MM.1S (cell line): ENCODE results near the gene NRG2.

ENCODE experiments used
- DNase-seq: peaks from one replicate; pipeline ENCODE4 v3.0.0-alpha.2; 2015
- H2AFZ ChIP-seq: fragments of 300-600 bp; sonication (generic); 2 replicates; pipeline ENCODE4 v1.6.0; 2016; ENCODE audit warnings: antibody characterized with exemption, low read length
- H3F3A ChIP-seq: fragments of 300-600 bp; sonication (generic); 2 replicates; pipeline ENCODE4 v1.6.1; 2016; ENCODE audit warnings: mild to moderate bottlenecking, antibody characterized with exemption, low read length, moderate library complexity, mixed read lengths; ENCODE audit not compliant: insufficient read depth
- H3K27ac ChIP-seq: fragments of 300-600 bp; sonication (generic); 2 replicates; pipeline ENCODE4 v1.5.1; 2016; ENCODE audit warnings: mild to moderate bottlenecking, low read length
- H3K27me3 ChIP-seq: fragments of 300-600 bp; sonication (generic); replicated peaks from 2 replicates; pipeline ENCODE4 v1.6.0; 2016; ENCODE audit warnings: low read length; ENCODE audit not compliant: insufficient read depth
- H3K36me3 ChIP-seq: fragments of 300-600 bp; sonication (generic); replicated peaks from 2 replicates; pipeline ENCODE4 v1.6.1; 2016; ENCODE audit warnings: mild to moderate bottlenecking, low read length, mixed read lengths; ENCODE audit not compliant: insufficient read depth
- H3K4me1 ChIP-seq: fragments of 300-600 bp; sonication (generic); 2 replicates; pipeline ENCODE4 v1.6.1; 2016; ENCODE audit warnings: low read length, mixed read lengths
- H3K4me2 ChIP-seq: fragments of 300-600 bp; sonication (generic); 2 replicates; pipeline ENCODE4 v1.6.0; 2016; ENCODE audit warnings: low read depth, low read length
- H3K4me3 ChIP-seq: fragments of 300-600 bp; sonication (generic); 2 replicates; pipeline ENCODE4 v1.5.1; 2016; ENCODE audit warnings: low read length, mixed read lengths
- H3K79me2 ChIP-seq: fragments of 300-600 bp; sonication (generic); 2 replicates; pipeline ENCODE4 v1.6.1; 2016; ENCODE audit warnings: mixed run types, low read length, mixed read lengths
- H3K9ac ChIP-seq: fragments of 300-600 bp; sonication (generic); 2 replicates; pipeline ENCODE4 v1.6.1; 2016; ENCODE audit warnings: low read length, mixed read lengths
- H3K9me2 ChIP-seq: fragments of 300-600 bp; sonication (generic); replicated peaks from 2 replicates; pipeline ENCODE4 v1.6.1; 2016; ENCODE audit warnings: mild to moderate bottlenecking, low read length, mixed read lengths; ENCODE audit not compliant: insufficient read depth
- H3K9me3 ChIP-seq: fragments of 300-600 bp; sonication (generic); replicated peaks from 2 replicates; pipeline ENCODE4 v1.6.1; 2016; ENCODE audit warnings: mild to moderate bottlenecking, low read length, mixed read lengths; ENCODE audit not compliant: insufficient read depth
- H4K20me1 ChIP-seq: fragments of 300-600 bp; sonication (generic); 2 replicates; pipeline ENCODE4 v1.6.1; 2016; ENCODE audit warnings: mild to moderate bottlenecking, low read length, moderate library complexity, mixed read lengths; ENCODE audit not compliant: insufficient read depth
- EZH2 ChIP-seq: fragments of 300-600 bp; sonication (generic); optimal IDR thresholded peaks from 2 replicates; pipeline ENCODE3; 2017; ENCODE audit warnings: low read depth, mild to moderate bottlenecking, antibody characterized with exemption, low read length, mixed read lengths
- EZH2phosphoT487 ChIP-seq: fragments of 300-600 bp; sonication (generic); IDR thresholded peaks from 2 replicates; pipeline ENCODE4 v1.6.1; 2018; ENCODE audit warnings: antibody characterized with exemption, low read length
- TF ChIP-seq, protein P1 (sequence below): fragments of 300-600 bp; sonication (generic); IDR thresholded peaks from 2 replicates; pipeline ENCODE4 v1.5.1; 2016; ENCODE audit warnings: antibody characterized with exemption, low read length, mixed read lengths

The NRG2 gene

DNA sequence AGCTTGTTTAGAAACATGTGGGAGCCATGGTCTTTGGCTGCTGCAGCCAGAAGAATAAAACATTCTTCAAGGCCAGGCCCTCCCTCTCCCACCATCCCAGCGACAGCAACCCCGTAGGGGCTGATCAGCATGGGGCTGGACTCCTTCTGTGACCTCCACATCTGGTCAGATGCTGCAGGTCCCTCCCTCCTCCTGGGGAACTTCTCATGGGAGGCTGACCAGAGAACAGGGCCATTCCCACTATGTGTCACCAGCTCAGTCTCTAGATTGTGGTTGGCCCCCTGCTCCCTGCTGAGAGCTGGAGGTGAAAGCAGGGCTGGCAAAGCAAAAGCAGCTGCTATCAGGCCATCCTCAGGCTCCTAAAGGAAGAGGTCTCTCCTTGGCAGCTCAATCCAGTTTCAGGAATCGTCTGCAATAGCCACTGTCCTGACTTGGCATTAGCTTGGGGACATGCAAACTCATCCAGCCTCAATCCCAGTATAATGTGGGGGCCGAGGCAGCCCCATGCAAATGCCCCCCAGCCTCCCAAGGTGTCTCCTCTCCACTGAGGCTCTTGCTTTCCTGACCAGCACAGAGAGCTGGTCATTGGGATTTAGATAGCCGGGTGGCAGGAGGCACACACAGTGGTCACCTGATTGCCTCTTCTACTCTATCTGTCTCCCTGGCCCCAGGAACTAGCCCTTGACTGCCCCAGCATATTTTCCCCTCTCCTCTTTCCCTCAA lies 81.5 kb downstream of the NRG2 start:
- no peak overlapping the region for H3K4me2 ChIP-seq
- no peaks in the 10 kb centered on the region for H3K27me3 ChIP-seq
- no peaks in the 10 kb centered on the region for H3K9me3 ChIP-seq
- H4K20me1 ChIP-seq, result no peaks in the 10 kb centered on the region
- no peaks in the 10 kb centered on the region for H3F3A ChIP-seq
- H3K9ac ChIP-seq, result no peak overlapping the region
- H3K9me2 ChIP-seq, result no peaks in the 10 kb centered on the region
- no peak overlapping the region for H3K4me3 ChIP-seq
- TF ChIP-seq EZH2phosphoT487 (no peak), EZH2 (no peak)
- TF ChIP-seq, protein P1, sequence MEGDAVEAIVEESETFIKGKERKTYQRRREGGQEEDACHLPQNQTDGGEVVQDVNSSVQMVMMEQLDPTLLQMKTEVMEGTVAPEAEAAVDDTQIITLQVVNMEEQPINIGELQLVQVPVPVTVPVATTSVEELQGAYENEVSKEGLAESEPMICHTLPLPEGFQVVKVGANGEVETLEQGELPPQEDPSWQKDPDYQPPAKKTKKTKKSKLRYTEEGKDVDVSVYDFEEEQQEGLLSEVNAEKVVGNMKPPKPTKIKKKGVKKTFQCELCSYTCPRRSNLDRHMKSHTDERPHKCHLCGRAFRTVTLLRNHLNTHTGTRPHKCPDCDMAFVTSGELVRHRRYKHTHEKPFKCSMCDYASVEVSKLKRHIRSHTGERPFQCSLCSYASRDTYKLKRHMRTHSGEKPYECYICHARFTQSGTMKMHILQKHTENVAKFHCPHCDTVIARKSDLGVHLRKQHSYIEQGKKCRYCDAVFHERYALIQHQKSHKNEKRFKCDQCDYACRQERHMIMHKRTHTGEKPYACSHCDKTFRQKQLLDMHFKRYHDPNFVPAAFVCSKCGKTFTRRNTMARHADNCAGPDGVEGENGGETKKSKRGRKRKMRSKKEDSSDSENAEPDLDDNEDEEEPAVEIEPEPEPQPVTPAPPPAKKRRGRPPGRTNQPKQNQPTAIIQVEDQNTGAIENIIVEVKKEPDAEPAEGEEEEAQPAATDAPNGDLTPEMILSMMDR, result no peak
- DNase-seq, result no peak
- H3K79me2 ChIP-seq, result no peaks in the 10 kb centered on the region
- no peaks in the 10 kb centered on the region for H3K36me3 ChIP-seq
- H2AFZ ChIP-seq, result no peak overlapping the region
- no peak overlapping the region for H3K27ac ChIP-seq
- 0 out of 2 replicates have a peak, but pooled peaks cover 5% of the 10 kb centered on the region for H3K4me1 ChIP-seq

DNA sequence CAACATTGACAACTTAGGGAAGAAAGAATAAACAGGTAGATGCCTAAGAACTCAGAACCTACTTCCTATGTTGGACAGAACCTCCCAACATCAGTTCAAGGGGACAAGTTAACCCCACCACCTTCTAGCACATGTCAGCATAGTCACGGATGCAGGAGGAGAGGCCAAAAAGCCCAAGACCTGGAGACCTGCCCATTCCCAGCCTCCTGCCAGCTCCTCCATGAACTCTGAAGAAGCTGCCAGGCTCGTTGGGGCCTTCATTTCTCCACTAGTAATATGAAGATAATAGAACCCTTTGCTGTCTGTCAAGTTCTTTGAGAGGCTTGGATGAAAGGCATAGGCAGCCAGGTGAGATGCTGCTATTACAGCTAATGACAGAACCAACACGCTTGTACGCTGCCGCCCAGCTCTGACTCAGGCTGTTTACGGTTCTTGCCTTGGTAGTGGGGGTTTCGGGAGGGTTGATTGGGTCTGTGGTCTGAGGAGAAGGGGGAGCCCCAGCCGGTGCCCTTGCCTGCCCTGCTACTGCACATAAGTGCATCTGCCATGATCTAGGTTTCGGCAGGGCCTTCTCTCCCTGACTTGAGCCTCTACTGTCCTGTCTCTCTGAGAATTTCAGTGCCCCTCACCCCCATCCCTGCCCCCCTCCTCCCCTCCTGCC lies 82.2 kb downstream of the NRG2 start:
- Histone ChIP-seq H3K9ac (no peak overlapping the region), H3K9me3 (no peaks in the 10 kb centered on the region), H3K27me3 (no peaks in the 10 kb centered on the region), H3K4me3 (no peak overlapping the region), H4K20me1 (no peaks in the 10 kb centered on the region), H3K4me1 (0 out of 2 replicates have a peak, but pooled peaks cover 5% of the 10 kb centered on the region), H3K36me3 (no peaks in the 10 kb centered on the region), H3K79me2 (no peaks in the 10 kb centered on the region), H3K4me2 (no peak overlapping the region), H2AFZ (no peak overlapping the region), H3F3A (no peaks in the 10 kb centered on the region), H3K9me2 (no peaks in the 10 kb centered on the region), H3K27ac (no peak overlapping the region)
- DNase-seq, result peak; percentile 60
- TF ChIP-seq, protein P1, result no peak
- TF ChIP-seq EZH2 (no peak), EZH2phosphoT487 (no peak)

DNA sequence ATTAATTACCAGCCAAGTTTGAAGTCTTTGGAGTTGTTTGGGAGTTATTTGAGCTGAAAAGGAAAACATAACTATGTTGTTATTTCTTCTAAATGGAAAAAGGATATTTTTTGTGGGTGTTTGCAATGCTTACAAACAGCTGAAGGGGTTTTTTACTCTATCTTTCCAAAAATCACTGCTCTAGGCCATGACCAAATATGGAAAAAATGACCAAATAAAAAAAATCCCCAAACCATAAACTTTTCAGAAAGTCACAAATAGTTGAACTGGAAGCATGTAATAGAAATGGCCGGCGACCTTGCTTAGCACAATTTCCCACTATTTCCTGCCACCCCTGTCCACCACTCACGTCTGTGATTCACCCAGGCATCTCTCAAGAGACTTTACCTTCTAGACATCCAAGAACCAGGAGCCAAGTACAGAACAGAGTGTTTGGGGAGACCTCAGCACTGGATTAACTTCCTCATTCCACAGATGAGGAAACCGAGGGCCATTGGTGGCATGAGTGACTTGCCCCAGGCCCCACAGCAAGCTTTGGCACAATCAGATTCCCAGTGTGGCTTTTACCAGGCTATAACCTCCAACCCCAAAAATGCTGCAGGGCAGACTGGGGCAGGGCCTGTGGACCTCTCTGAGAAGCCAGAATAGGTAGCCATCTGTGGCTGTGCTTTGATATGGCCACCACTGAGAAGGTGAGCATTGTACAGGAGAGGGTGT lies 84.5 kb downstream of the NRG2 start:
- no peak overlapping the region for H3K9ac ChIP-seq
- no peak overlapping the region for H2AFZ ChIP-seq
- H3K27me3 ChIP-seq, result no peaks in the 10 kb centered on the region
- H3K9me2 ChIP-seq, result no peaks in the 10 kb centered on the region
- no peak overlapping the region for H3K4me3 ChIP-seq
- H3K4me1 ChIP-seq, result 0 out of 2 replicates have a peak, but pooled peaks cover 5% of the 10 kb centered on the region
- H3K27ac ChIP-seq, result no peak overlapping the region
- H4K20me1 ChIP-seq, result no peaks in the 10 kb centered on the region
- no peaks in the 10 kb centered on the region for H3K9me3 ChIP-seq
- TF ChIP-seq EZH2, result no peak
- TF ChIP-seq, protein P1, result no peak
- no peaks in the 10 kb centered on the region for H3K36me3 ChIP-seq
- DNase-seq, result no peak
- no peaks in the 10 kb centered on the region for H3K79me2 ChIP-seq
- H3F3A ChIP-seq, result no peaks in the 10 kb centered on the region
- H3K4me2 ChIP-seq, result no peak overlapping the region
